NCI-H748 treated with DMSO at 0.1 percent for 48 hours (cell line): ENCODE results near the gene RPS6KA4.

Experiments
- DNase-seq: peaks from one replicate; lab custom pipeline; 2025; lab: John Stamatoyannopoulos, UW

The RPS6KA4 gene

DNA sequence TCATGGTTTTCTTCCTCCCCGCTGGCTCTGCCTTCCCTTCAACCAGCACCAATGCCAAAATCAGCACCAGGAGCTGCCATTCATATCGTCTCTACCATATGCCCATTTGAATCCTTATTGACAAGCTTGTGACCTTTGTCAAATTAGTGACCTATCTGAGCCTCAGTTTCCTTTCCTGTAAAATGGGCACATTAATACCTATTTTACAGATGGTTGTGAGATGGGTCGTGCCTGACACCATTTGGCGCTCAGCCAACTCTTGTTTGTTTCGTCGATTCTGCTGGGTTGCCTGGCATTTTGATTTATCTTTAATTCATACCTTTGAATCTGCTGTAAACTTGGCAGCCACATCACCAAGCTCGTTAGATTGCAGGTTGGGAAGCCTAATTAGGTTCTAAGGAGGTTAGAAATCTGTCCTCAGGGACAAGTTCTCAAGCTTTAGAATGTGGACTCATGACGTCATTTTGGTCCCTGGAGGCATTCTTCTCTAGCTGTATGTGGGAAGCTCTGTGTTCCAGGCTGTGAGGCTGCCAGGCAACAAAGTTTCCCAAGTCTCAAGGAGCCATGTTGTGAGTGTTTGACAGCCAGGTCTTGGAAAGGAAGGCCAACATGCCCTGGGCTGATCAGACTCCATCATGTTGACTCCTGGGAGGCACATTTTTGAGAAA, 61.0 kb downstream of the RPS6KA4 start:
- DNase-seq, result no peak
